Lower leg skin (tissue), 4 donors: ENCODE measurements around the gene RNPS1. TPM values are rescaled to one million over a fixed set of nuclear protein-coding genes. Genes with fewer than 3 reads are reported as not detected.
"Not testable (repeated sequence)": the region's sequence is repeated elsewhere in the genome, so short reads cannot be mapped to it uniquely, and the experiment has no call there.

Experiments used
- DNase-seq, 2 donors: peaks; one replicate each; pipeline ENCODE4 v3.0.0-alpha.2; 2019; ENCODE audit warnings: low spot score in 2 of 2
- H3K4me3 ChIP-seq: fragments of 200-600 bp; sonication (generic); 2 replicates; pipeline ENCODE4 v1.5.1; 2017; ENCODE audit warnings: mild to moderate bottlenecking, low read depth; ENCODE audit not compliant: poor library complexity, severe bottlenecking
- CTCF ChIP-seq, 3 donors: fragments of 450-650 bp; IDR thresholded peaks; one replicate each; pipeline ENCODE4 v1.5.1; 2016; ENCODE audit warnings: antibody characterized with exemption in 3 of 3, mild to moderate bottlenecking in 3 of 3, moderate library complexity in 2 of 3
- POLR2A ChIP-seq, 2 donors: fragments of 450-650 bp; IDR thresholded peaks; one replicate each; pipeline ENCODE4 v1.6.1; 2016 to 2017; ENCODE audit warnings: antibody characterized with exemption in 2 of 2, mild to moderate bottlenecking in 1 of 2, moderate library complexity in 1 of 2
- WGBS, 2 donors: methylation state at CpG; one replicate each; pipeline ENCODE4 v1.1.5; 2018; 5-methylcytosine and 5-hydroxymethylcytosine counted together
- intact Hi-C: fragments of 100-400 bp; cut with DNase I; formaldehyde crosslinking; loops from one replicate; pipeline ENCODE4 v1.15.0; 2023; ENCODE audit warnings: low total_unique reads
- total RNA-seq, 4 donors: library from RNA; depleted of rRNA; stranded (reverse); fragments of >200 nt; gene quantifications; one replicate each; pipeline ENCODE4 v1.1.0, GENCODE V29; 2016

The RNPS1 gene
- total RNA-seq, 4 donors from 2014 or later, result 127 to 132 (median 128) TPM

- H3K4me3 ChIP-seq, result no peak overlapping the region
- no peak for DNase-seq
- intact Hi-C loops, result no loop called here
- WGBS, 2 donors, result 93 to 95% methylated on average over 27 to 30 of the region's 30 CpGs
- TF ChIP-seq POLR2A (IDR thresholded peaks at IDR 0.05) (no peak), CTCF (IDR thresholded peaks at IDR 0.05) (no peak)
Observed at GRCh38 chr16:2244926-2245795, 22.8 kb downstream of the RNPS1 start.

GRCh38 chr16:2244301-2244700, 23.6 kb downstream of the RNPS1 start:
- no peak overlapping the region for H3K4me3 ChIP-seq
- intact Hi-C loops, result no loop called here
- no peak for DNase-seq
- WGBS, 2 donors, result 75 to 100% methylated on average over 4 to 15 of the region's 17 CpGs
- TF ChIP-seq CTCF (IDR thresholded peaks at IDR 0.05), result no peak
- no peak for TF ChIP-seq POLR2A (IDR thresholded peaks at IDR 0.05)

GRCh38 chr16:2243781-2244180, 24.1 kb downstream of the RNPS1 start:
- WGBS, 2 donors, result 97 to 99% methylated on average over 11 of the region's 11 CpGs
- intact Hi-C loops, result no loop called here
- TF ChIP-seq POLR2A (IDR thresholded peaks at IDR 0.05), result no peak
- TF ChIP-seq CTCF (IDR thresholded peaks at IDR 0.05), result no peak
- DNase-seq, result no peak
- no peak overlapping the region for H3K4me3 ChIP-seq

GRCh38 chr16:2243031-2243528, 24.8 kb downstream of the RNPS1 start:
- DNase-seq, result no peak
- intact Hi-C loops, result no loop called here
- 98% methylated on average over 12 to 14 of the region's 19 CpGs for WGBS, 2 donors
- TF ChIP-seq POLR2A (IDR thresholded peaks at IDR 0.05), result no peak
- no peak overlapping the region for H3K4me3 ChIP-seq

GRCh38 chr16:2242598-2242997, 25.3 kb downstream of the RNPS1 start:
- WGBS, 2 donors, result 66 to 73% methylated on average over 11 of the region's 11 CpGs
- H3K4me3 ChIP-seq, result no peak overlapping the region
- DNase-seq, result no peak
- TF ChIP-seq CTCF (IDR thresholded peaks at IDR 0.05), result no peak
- TF ChIP-seq POLR2A (IDR thresholded peaks at IDR 0.05), result no peak
- intact Hi-C loops, result no loop called here

- H3K4me3 ChIP-seq, DNase-seq, intact Hi-C loops: not testable (repeated sequence)
- 65 to 69% methylated on average over 9 of the region's 9 CpGs for WGBS, 2 donors
Observed at GRCh38 chr16:2240331-2240730, 27.6 kb downstream of the RNPS1 start.
